Endothelial cell of umbilical vein (primary cell): ENCODE measurements around the gene EPN2.

Experiments
- CTCF ChIP-seq, 2 donors: IDR thresholded peaks; 1 replicate in 1 of 2; 2 replicates in 1 of 2; pipeline ENCODE4 v1.5.1; 2011; ENCODE audit warnings: low read length in 2 of 2, mild to moderate bottlenecking in 2 of 2, moderate library complexity in 2 of 2, control low read depth in 1 of 2, inconsistent platforms in 1 of 2, low read depth in 1 of 2; ENCODE audit not compliant: insufficient read depth in 1 of 2; ENCODE audit errors: extremely low read depth in 1 of 2
- EZH2 ChIP-seq: IDR thresholded peaks from 2 replicates; pipeline ENCODE4 v1.6.1; 2012; ENCODE audit warnings: borderline replicate concordance, low read depth, mild to moderate bottlenecking, moderate library complexity, low read length, inconsistent platforms; ENCODE audit not compliant: severe bottlenecking
- GATA2 ChIP-seq: IDR thresholded peaks from 2 replicates; pipeline ENCODE4 v1.7.0; 2011; ENCODE audit warnings: low read depth, mild to moderate bottlenecking, moderate library complexity, mixed read lengths, low read length; ENCODE audit not compliant: insufficient read length, insufficient read depth
- JUN ChIP-seq: IDR thresholded peaks from 2 replicates; pipeline ENCODE4 v1.6.1; 2011; ENCODE audit warnings: borderline replicate concordance, low read depth; ENCODE audit not compliant: insufficient read length, insufficient read depth
- POLR2A ChIP-seq: IDR thresholded peaks from 2 replicates; pipeline ENCODE4 v1.6.1; 2012; ENCODE audit warnings: low read depth, mild to moderate bottlenecking, control low read depth, low read length
- POLR2AphosphoS5 ChIP-seq: IDR thresholded peaks from 2 replicates; pipeline ENCODE4 v1.6.1; 2012; ENCODE audit warnings: low read depth, mild to moderate bottlenecking, control low read depth, low read length, moderate library complexity; ENCODE audit not compliant: insufficient read depth

- TF ChIP-seq CTCF (IDR thresholded peaks at IDR 0.05; ENCODE audit: extremely low read depth in 1 of 2, insufficient read depth in 1 of 2, low read depth in 1 of 2, low read length in 2 of 2): no peak
- no peak for TF ChIP-seq GATA2
- no peak for TF ChIP-seq POLR2A
- peak; percentile 37 for TF ChIP-seq POLR2AphosphoS5
- TF ChIP-seq EZH2: no peak
- no peak for TF ChIP-seq JUN
Measured at GRCh38 chr17:19264681-19265080, 27.5 kb downstream of the EPN2 start.
